ENCODE measurements around the gene SLC25A28. TPM values are rescaled to one million over a fixed set of nuclear protein-coding genes. Genes with fewer than 3 reads are reported as not detected.

SLC25A28 gene
- total and polyA plus RNA-seq, 2 experiments from 2014 or later: 12.4 to 15.5 TPM

- no peak for TF ChIP-seq REST (IDR thresholded peaks at IDR 0.05; ENCODE audit: unreplicated experiment)
- no peak for TF ChIP-seq NANOG (IDR thresholded peaks at IDR 0.05; ENCODE audit: borderline replicate concordance)
- no peak for TF ChIP-seq POLR2AphosphoS5 (IDR thresholded peaks at IDR 0.05; ENCODE audit: low read depth)
Measured at GRCh38 chr10:99579971-99580370, 40.3 kb downstream of the SLC25A28 start (continued).

- no peaks in the 10 kb centered on the region for H3K9me3 Mint-ChIP-seq
- no peak for TF ChIP-seq CTCF (conservative IDR thresholded peaks at IDR 0.05; ENCODE audit: low read depth in 2 of 2)
- no peak for TF ChIP-seq EZH2 (IDR thresholded peaks at IDR 0.05; ENCODE audit: low read depth, unreplicated experiment)
- no peak for TF ChIP-seq EZH2phosphoT487 (IDR thresholded peaks at IDR 0.05; ENCODE audit: unreplicated experiment)
- TF ChIP-seq ZNF331 (CRISPR knock-in tag; IDR thresholded peaks at IDR 0.05; ENCODE audit: low read depth): no peak
- H3K36me3 Mint-ChIP-seq (ENCODE audit: low read depth): no peaks in the 10 kb centered on the region
- Histone ChIP-seq H3K4me2 (no peak overlapping the region), H3K9me2 (ENCODE audit: insufficient read depth) (no peaks in the 10 kb centered on the region), H2AFZ (no peak overlapping the region), H3K4me3 (no peak overlapping the region), H3K27me3 (ENCODE audit: insufficient read depth) (no peaks in the 10 kb centered on the region), H3F3A (replicated peaks; ENCODE audit: low read depth) (no peaks in the 10 kb centered on the region), H4K20me1 (replicated peaks; ENCODE audit: insufficient read depth) (no peaks in the 10 kb centered on the region), H3K36me3 (ENCODE audit: insufficient read depth) (no peaks in the 10 kb centered on the region), H3K27ac (ENCODE audit: low read depth) (no peak overlapping the region), H3K79me2 (replicated peaks; ENCODE audit: insufficient read depth) (no peaks in the 10 kb centered on the region), H3K4me1 (ENCODE audit: insufficient read depth) (peaks cover 2% of the 10 kb centered on the region; the same call in 1 of the 2 replicates)
- DNase-seq (ENCODE audit: low spot score) (no peak), ATAC-seq (no peak)
- H3K4me1 Mint-ChIP-seq: peaks cover 8% of the 10 kb centered on the region
- H3K27me3 Mint-ChIP-seq (ENCODE audit: insufficient read depth, low read depth, poor library complexity): peaks cover 4% of the 10 kb centered on the region
- no peak overlapping the region for H3K4me3 Mint-ChIP-seq
- H3K27ac Mint-ChIP-seq: no peak overlapping the region
Measured at GRCh38 chr10:99573790-99574189, 46.4 kb downstream of the SLC25A28 start.

- Histone ChIP-seq H3K4me1 (ENCODE audit: insufficient read depth) (peaks cover 3% of the 10 kb centered on the region; the same call in 1 of the 2 replicates), H3K27me3 (ENCODE audit: insufficient read depth) (no peaks in the 10 kb centered on the region), H3F3A (replicated peaks; ENCODE audit: low read depth) (no peaks in the 10 kb centered on the region), H3K9me2 (ENCODE audit: insufficient read depth) (no peaks in the 10 kb centered on the region), H3K27ac (ENCODE audit: low read depth) (no peak overlapping the region), H3K4me2 (no peak overlapping the region), H3K79me2 (replicated peaks; ENCODE audit: insufficient read depth) (no peaks in the 10 kb centered on the region), H2AFZ (no peak overlapping the region), H3K4me3 (no peak overlapping the region), H4K20me1 (replicated peaks; ENCODE audit: insufficient read depth) (no peaks in the 10 kb centered on the region), H3K36me3 (ENCODE audit: insufficient read depth) (no peaks in the 10 kb centered on the region)
- peaks cover 4% of the 10 kb centered on the region for H3K27me3 Mint-ChIP-seq (ENCODE audit: insufficient read depth, low read depth, poor library complexity)
- no peaks in the 10 kb centered on the region for H3K9me3 Mint-ChIP-seq
- no peak overlapping the region for H3K27ac Mint-ChIP-seq
- DNase-seq (ENCODE audit: low spot score) (no peak), ATAC-seq (no peak)
- no peak overlapping the region for H3K4me3 Mint-ChIP-seq
- peaks cover 10% of the 10 kb centered on the region for H3K4me1 Mint-ChIP-seq
- H3K36me3 Mint-ChIP-seq (ENCODE audit: low read depth): no peaks in the 10 kb centered on the region
- TF ChIP-seq EZH2 (IDR thresholded peaks at IDR 0.05; ENCODE audit: low read depth, unreplicated experiment): no peak
Measured at GRCh38 chr10:99571816-99572215, 48.4 kb downstream of the SLC25A28 start.
